H9 (cell line): ENCODE data around the gene ADAM8. TPM values are rescaled to one million over a fixed set of nuclear protein-coding genes. Genes with fewer than 3 reads are reported as not detected.

Experiments
- DNase-seq: peaks from one replicate; pipeline ENCODE4 v3.0.0-alpha.2; 2017
- H2AFZ ChIP-seq: one replicate; pipeline ENCODE4 v1.6.1; 2013; ENCODE audit warnings: mild to moderate bottlenecking, low read length, control low read depth, moderate library complexity
- H2AK5ac ChIP-seq: 2 replicates; pipeline ENCODE4 v1.6.1; 2013; ENCODE audit warnings: low read length, control low read depth, mixed read lengths; ENCODE audit not compliant: insufficient read length
- H2BK120ac ChIP-seq: one replicate; pipeline ENCODE4 v1.6.1; 2013; ENCODE audit warnings: low read depth, mild to moderate bottlenecking, low read length, control low read depth, inconsistent platforms; ENCODE audit not compliant: poor library complexity, severe bottlenecking
- H2BK12ac ChIP-seq: 2 replicates; pipeline ENCODE4 v1.6.1; 2013; ENCODE audit warnings: low read length, control low read depth, mixed read lengths, low read depth; ENCODE audit not compliant: insufficient read length
- H2BK15ac ChIP-seq: 2 replicates; pipeline ENCODE4 v1.6.1; 2013; ENCODE audit warnings: low read depth, low read length, control low read depth
- H2BK20ac ChIP-seq: one replicate; pipeline ENCODE4 v1.6.1; 2013; ENCODE audit warnings: low read depth, mild to moderate bottlenecking, low read length, control low read depth, inconsistent platforms; ENCODE audit not compliant: poor library complexity, severe bottlenecking
- H2BK5ac ChIP-seq: 2 replicates; pipeline ENCODE4 v1.6.1; 2013; ENCODE audit warnings: low read length, control low read depth, mixed read lengths; ENCODE audit not compliant: insufficient read length
- H3K14ac ChIP-seq: 2 replicates; pipeline ENCODE4 v1.6.1; 2013; ENCODE audit warnings: low read length, control low read depth; ENCODE audit not compliant: insufficient read depth
- H3K18ac ChIP-seq: 2 replicates; pipeline ENCODE4 v1.6.1; 2013; ENCODE audit warnings: low read depth, mild to moderate bottlenecking, mixed read lengths, low read length, control low read depth; ENCODE audit not compliant: insufficient read length
- H3K23ac ChIP-seq: 2 replicates; pipeline ENCODE4 v1.6.1; 2013; ENCODE audit warnings: low read length, control low read depth, mixed read lengths, low read depth; ENCODE audit not compliant: insufficient read length
- H3K23me2 ChIP-seq: 2 replicates; pipeline ENCODE4 v1.6.1; 2013; ENCODE audit warnings: low read depth, mild to moderate bottlenecking, mixed read lengths, low read length, control low read depth; ENCODE audit not compliant: insufficient read length, poor library complexity, severe bottlenecking
- H3K27ac ChIP-seq: 2 replicates; pipeline ENCODE4 v1.5.1; 2013; ENCODE audit warnings: low read length, control low read depth, mixed read lengths, low read depth; ENCODE audit not compliant: insufficient read length
- H3K27me3 ChIP-seq: 2 replicates; pipeline ENCODE4 v1.6.1; 2013; ENCODE audit warnings: low read length, control low read depth, inconsistent platforms; ENCODE audit not compliant: insufficient read depth
- H3K4ac ChIP-seq: 2 replicates; pipeline ENCODE4 v1.6.1; 2013; ENCODE audit warnings: low read depth, mild to moderate bottlenecking, control low read depth, inconsistent platforms, low read length, moderate library complexity
- H3K4me1 ChIP-seq: 2 replicates; pipeline ENCODE4 v1.6.1; 2013; ENCODE audit warnings: low read length, control low read depth, inconsistent platforms; ENCODE audit not compliant: insufficient read depth
- H3K4me2 ChIP-seq: 2 replicates; pipeline ENCODE4 v1.6.1; 2013; ENCODE audit warnings: low read length, control low read depth, mixed read lengths; ENCODE audit not compliant: insufficient read length, insufficient read depth
- H3K56ac ChIP-seq: 2 replicates; pipeline ENCODE4 v1.6.1; 2013; ENCODE audit warnings: low read depth, mild to moderate bottlenecking, mixed read lengths, low read length, control low read depth; ENCODE audit not compliant: insufficient read length
- H3K79me1 ChIP-seq: 2 replicates; pipeline ENCODE4 v1.6.1; 2013; ENCODE audit warnings: low read depth, mild to moderate bottlenecking, moderate library complexity, low read length, control low read depth, inconsistent platforms; ENCODE audit not compliant: insufficient read depth, poor library complexity, severe bottlenecking
- H3K79me2 ChIP-seq: 2 replicates; pipeline ENCODE4 v1.6.1; 2013; ENCODE audit warnings: low read length, control low read depth, inconsistent platforms; ENCODE audit not compliant: insufficient read depth
- H3K9ac ChIP-seq: 2 replicates; pipeline ENCODE4 v1.6.1; 2013; ENCODE audit warnings: low read length, control low read depth, mixed read lengths; ENCODE audit not compliant: insufficient read length; ENCODE audit errors: extremely low read depth
- H3K9me3 ChIP-seq: one replicate; pipeline ENCODE4 v1.6.1; 2013; ENCODE audit warnings: low read depth, low read length, inconsistent platforms; ENCODE audit not compliant: control insufficient read depth
- H3T11ph ChIP-seq: one replicate; pipeline ENCODE4 v1.6.1; 2013; ENCODE audit warnings: mild to moderate bottlenecking, low read length, control low read depth, inconsistent platforms
- H4K20me1 ChIP-seq: one replicate; pipeline ENCODE4 v1.6.1; 2013; ENCODE audit not compliant: control insufficient read depth, insufficient read length, insufficient read depth
- H4K5ac ChIP-seq: 2 replicates; pipeline ENCODE4 v1.6.1; 2013; ENCODE audit warnings: low read depth, mild to moderate bottlenecking, mixed read lengths, low read length, control low read depth; ENCODE audit not compliant: insufficient read length
- H4K8ac ChIP-seq: replicated peaks from 2 replicates; pipeline ENCODE4 v1.6.1; 2013; ENCODE audit warnings: low read length, control low read depth, mixed read lengths, low read depth; ENCODE audit not compliant: insufficient read length
- H4K91ac ChIP-seq: 2 replicates; pipeline ENCODE4 v1.6.1; 2013; ENCODE audit warnings: low read depth, mild to moderate bottlenecking, moderate library complexity, mixed read lengths, low read length, control low read depth; ENCODE audit not compliant: insufficient read length
- H3K27ac Mint-ChIP-seq, 3 experiments: 2 replicates in 2 of 3; 3 replicates in 1 of 3; pipeline ENCODE4 v1.8.0; 2020 to 2021; ENCODE audit warnings: mixed read lengths in 3 of 3, mild to moderate bottlenecking in 1 of 3, moderate library complexity in 1 of 3
- H3K27me3 Mint-ChIP-seq: 2 replicates; pipeline ENCODE4 v1.8.0; 2021; ENCODE audit warnings: low read depth, mild to moderate bottlenecking, moderate library complexity, mixed read lengths
- H3K36me3 Mint-ChIP-seq, 3 experiments: 2 replicates in 2 of 3; 3 replicates in 1 of 3; pipeline ENCODE4 v1.8.0; 2020 to 2021; ENCODE audit warnings: low read depth in 3 of 3, mixed read lengths in 3 of 3; ENCODE audit not compliant: insufficient read depth in 1 of 3
- H3K4me1 Mint-ChIP-seq, 2 experiments: 2 replicates each; pipeline ENCODE4 v1.8.0; 2020; ENCODE audit warnings: mixed read lengths in 2 of 2
- H3K4me3 Mint-ChIP-seq, 2 experiments: 2 replicates in 1 of 2; 3 replicates in 1 of 2; pipeline ENCODE4 v1.8.0; 2020 to 2021; ENCODE audit warnings: mild to moderate bottlenecking in 2 of 2, mixed read lengths in 2 of 2, moderate library complexity in 1 of 2
- H3K9me3 Mint-ChIP-seq, 2 experiments: 2 replicates in 1 of 2; 3 replicates in 1 of 2; pipeline ENCODE4 v1.8.0; 2020; ENCODE audit warnings: mild to moderate bottlenecking in 2 of 2, mixed read lengths in 2 of 2, moderate library complexity in 1 of 2
- WGBS: extraction: QIAGEN DNeasy Blood & Tissue Kit; methylation state at CpG from one replicate; pipeline ENCODE4 v1.1.7; 2013; ENCODE audit warnings: missing lambda C conversion rate, low lambda C conversion rate, mixed read lengths; ENCODE audit not compliant: insufficient read length; ENCODE audit errors: extremely low coverage; 5-methylcytosine and 5-hydroxymethylcytosine counted together
- total RNA-seq: library from RNA; stranded (reverse); gene quantifications from 2 replicates; pipeline ENCODE4 v1.2.1, GENCODE V29; 2021
- TF ChIP-seq, protein P1 (sequence below): fragments of 200-600 bp; sonication (generic); conservative IDR thresholded peaks from 3 replicates; pipeline ENCODE4 v1.8.0; 2021; ENCODE audit warnings: antibody characterized with exemption, mild to moderate bottlenecking

The ADAM8 gene
- total RNA-seq, 1 experiment from 2014 or later = 5.4 TPM

DNA sequence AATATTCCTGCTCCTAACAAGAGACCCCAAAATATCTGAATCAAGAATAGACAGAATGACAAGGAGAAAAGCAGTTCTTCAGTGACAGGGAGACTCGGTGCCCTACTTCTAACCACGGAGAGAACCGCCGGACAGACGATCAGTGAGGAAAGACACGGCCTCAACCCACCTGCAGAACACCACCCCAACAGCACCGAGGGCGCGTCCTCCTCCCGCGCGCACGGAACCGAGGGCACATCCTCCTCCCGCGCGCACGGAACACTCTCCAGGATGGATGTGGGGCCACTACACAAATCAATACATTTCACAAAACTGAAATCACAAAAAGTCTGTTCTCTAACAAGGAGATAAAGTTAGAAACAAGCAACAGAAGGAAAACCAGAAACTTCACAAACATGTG lies 9.7 kb upstream of the ADAM8 start:
- DNase-seq = no peak
- no peak overlapping the region for H4K91ac ChIP-seq
- TF ChIP-seq, protein P1, sequence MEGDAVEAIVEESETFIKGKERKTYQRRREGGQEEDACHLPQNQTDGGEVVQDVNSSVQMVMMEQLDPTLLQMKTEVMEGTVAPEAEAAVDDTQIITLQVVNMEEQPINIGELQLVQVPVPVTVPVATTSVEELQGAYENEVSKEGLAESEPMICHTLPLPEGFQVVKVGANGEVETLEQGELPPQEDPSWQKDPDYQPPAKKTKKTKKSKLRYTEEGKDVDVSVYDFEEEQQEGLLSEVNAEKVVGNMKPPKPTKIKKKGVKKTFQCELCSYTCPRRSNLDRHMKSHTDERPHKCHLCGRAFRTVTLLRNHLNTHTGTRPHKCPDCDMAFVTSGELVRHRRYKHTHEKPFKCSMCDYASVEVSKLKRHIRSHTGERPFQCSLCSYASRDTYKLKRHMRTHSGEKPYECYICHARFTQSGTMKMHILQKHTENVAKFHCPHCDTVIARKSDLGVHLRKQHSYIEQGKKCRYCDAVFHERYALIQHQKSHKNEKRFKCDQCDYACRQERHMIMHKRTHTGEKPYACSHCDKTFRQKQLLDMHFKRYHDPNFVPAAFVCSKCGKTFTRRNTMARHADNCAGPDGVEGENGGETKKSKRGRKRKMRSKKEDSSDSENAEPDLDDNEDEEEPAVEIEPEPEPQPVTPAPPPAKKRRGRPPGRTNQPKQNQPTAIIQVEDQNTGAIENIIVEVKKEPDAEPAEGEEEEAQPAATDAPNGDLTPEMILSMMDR = no peak
- Mint-ChIP-seq H3K9me3 (no peaks in the 10 kb centered on the region), H3K27me3 (no peaks in the 10 kb centered on the region), H3K27ac (no peak overlapping the region), H3K4me1 (no peaks in the 10 kb centered on the region), H3K36me3 (peaks cover 30 to 80% (median 77%) of the 10 kb centered on the region in 3 experiments; a peak in 6 of 7 replicates), H3K4me3 (no peak overlapping the region)
- no peak overlapping the region for H4K5ac ChIP-seq
- H2AK5ac ChIP-seq = no peak overlapping the region
- H3K27me3 ChIP-seq = no peaks in the 10 kb centered on the region
- no peaks in the 10 kb centered on the region for H4K20me1 ChIP-seq
- no peak overlapping the region for H3T11ph ChIP-seq
- H3K9me3 ChIP-seq = no peaks in the 10 kb centered on the region
- no peak overlapping the region for H3K4me2 ChIP-seq
- H3K23me2 ChIP-seq = no peaks in the 10 kb centered on the region
- no peak overlapping the region for H2AFZ ChIP-seq
- no peak overlapping the region for H3K27ac ChIP-seq
- no peak overlapping the region for H2BK5ac ChIP-seq
- H3K18ac ChIP-seq = no peak overlapping the region
- no peak overlapping the region for H2BK15ac ChIP-seq
- no peak overlapping the region for H2BK120ac ChIP-seq
- no peak overlapping the region for H3K4ac ChIP-seq
- H3K79me2 ChIP-seq = no peaks in the 10 kb centered on the region
- H2BK12ac ChIP-seq = no peak overlapping the region
- H3K4me1 ChIP-seq = no peaks in the 10 kb centered on the region
- no peak overlapping the region for H4K8ac ChIP-seq
- no peak overlapping the region for H3K14ac ChIP-seq
- no CpG with 5 or more reads among the region's 18 CpGs for WGBS
- no peak overlapping the region for H3K56ac ChIP-seq
- no peak overlapping the region for H3K23ac ChIP-seq
- H3K9ac ChIP-seq = no peak overlapping the region
- no peaks in the 10 kb centered on the region for H3K79me1 ChIP-seq
- H2BK20ac ChIP-seq = no peak overlapping the region
